ENCODE measurements around the gene FBXO2.

Gene FBXO2

DNA sequence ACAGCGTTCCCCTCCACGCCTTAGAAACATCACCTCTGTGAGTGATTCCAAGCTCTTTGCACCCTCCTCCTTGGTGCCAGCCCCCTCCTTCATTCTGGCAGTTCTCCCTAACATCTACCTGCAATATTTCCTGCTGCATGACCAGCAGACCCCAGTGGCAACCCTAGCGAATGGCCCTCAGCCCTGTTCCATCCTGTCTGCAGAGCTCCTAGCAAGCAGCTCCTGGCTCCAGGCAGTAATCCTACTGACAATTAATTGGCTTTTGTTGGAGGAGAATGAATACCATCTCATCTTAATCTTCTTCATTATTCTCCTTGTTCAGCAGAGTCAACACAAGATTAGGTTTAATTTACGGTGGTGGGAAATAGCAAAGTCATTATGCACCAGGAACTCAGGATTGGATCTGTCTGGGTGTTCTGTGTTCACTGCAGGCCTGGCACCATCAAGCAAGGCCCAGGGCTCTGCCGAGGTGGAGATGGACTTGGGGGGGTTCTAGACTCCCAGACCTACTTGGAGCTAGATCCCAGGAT, 12.4 kb downstream of the FBXO2 start:
- TF ChIP-seq CSDC2 (CRISPR knock-in tag; IDR thresholded peaks at IDR 0.05), result no peak
- TF ChIP-seq, protein P1, sequence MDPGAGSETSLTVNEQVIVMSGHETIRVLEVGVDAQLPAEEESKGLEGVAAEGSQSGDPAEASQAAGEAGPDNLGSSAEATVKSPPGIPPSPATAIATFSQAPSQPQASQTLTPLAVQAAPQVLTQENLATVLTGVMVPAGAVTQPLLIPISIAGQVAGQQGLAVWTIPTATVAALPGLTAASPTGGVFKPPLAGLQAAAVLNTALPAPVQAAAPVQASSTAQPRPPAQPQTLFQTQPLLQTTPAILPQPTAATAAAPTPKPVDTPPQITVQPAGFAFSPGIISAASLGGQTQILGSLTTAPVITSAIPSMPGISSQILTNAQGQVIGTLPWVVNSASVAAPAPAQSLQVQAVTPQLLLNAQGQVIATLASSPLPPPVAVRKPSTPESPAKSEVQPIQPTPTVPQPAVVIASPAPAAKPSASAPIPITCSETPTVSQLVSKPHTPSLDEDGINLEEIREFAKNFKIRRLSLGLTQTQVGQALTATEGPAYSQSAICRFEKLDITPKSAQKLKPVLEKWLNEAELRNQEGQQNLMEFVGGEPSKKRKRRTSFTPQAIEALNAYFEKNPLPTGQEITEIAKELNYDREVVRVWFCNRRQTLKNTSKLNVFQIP (CRISPR knock-in tag; IDR thresholded peaks at IDR 0.05; ENCODE audit: borderline replicate concordance, low read depth), result no peak
- TF ChIP-seq PPARA (CRISPR knock-in tag; IDR thresholded peaks at IDR 0.05; ENCODE audit: borderline replicate concordance), result no peak
- no peak for TF ChIP-seq SNAI2 (CRISPR knock-in tag; IDR thresholded peaks at IDR 0.05)
- no peak for TF ChIP-seq RARB (CRISPR knock-in tag; IDR thresholded peaks at IDR 0.05)
- TF ChIP-seq GLIS3 (CRISPR knock-in tag; IDR thresholded peaks at IDR 0.05), result no peak
- TF ChIP-seq ZNF70 (CRISPR knock-in tag; IDR thresholded peaks at IDR 0.05), result no peak
- no peak for TF ChIP-seq TOX (CRISPR knock-in tag; IDR thresholded peaks at IDR 0.05; ENCODE audit: borderline replicate concordance)
- TF ChIP-seq, protein P2, sequence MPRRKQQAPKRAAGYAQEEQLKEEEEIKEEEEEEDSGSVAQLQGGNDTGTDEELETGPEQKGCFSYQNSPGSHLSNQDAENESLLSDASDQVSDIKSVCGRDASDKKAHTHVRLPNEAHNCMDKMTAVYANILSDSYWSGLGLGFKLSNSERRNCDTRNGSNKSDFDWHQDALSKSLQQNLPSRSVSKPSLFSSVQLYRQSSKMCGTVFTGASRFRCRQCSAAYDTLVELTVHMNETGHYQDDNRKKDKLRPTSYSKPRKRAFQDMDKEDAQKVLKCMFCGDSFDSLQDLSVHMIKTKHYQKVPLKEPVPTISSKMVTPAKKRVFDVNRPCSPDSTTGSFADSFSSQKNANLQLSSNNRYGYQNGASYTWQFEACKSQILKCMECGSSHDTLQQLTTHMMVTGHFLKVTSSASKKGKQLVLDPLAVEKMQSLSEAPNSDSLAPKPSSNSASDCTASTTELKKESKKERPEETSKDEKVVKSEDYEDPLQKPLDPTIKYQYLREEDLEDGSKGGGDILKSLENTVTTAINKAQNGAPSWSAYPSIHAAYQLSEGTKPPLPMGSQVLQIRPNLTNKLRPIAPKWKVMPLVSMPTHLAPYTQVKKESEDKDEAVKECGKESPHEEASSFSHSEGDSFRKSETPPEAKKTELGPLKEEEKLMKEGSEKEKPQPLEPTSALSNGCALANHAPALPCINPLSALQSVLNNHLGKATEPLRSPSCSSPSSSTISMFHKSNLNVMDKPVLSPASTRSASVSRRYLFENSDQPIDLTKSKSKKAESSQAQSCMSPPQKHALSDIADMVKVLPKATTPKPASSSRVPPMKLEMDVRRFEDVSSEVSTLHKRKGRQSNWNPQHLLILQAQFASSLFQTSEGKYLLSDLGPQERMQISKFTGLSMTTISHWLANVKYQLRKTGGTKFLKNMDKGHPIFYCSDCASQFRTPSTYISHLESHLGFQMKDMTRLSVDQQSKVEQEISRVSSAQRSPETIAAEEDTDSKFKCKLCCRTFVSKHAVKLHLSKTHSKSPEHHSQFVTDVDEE (CRISPR knock-in tag; IDR thresholded peaks at IDR 0.05), result no peak
- no peak for TF ChIP-seq OSR1 (CRISPR knock-in tag; IDR thresholded peaks at IDR 0.05)
- TF ChIP-seq ZNF565 (CRISPR knock-in tag; conservative IDR thresholded peaks at IDR 0.05; ENCODE audit: low read depth), result no peak
- no peak for TF ChIP-seq ARNTL (CRISPR knock-in tag; IDR thresholded peaks at IDR 0.05; ENCODE audit: borderline replicate concordance, low read depth)
- no peak for ATAC-seq

DNA sequence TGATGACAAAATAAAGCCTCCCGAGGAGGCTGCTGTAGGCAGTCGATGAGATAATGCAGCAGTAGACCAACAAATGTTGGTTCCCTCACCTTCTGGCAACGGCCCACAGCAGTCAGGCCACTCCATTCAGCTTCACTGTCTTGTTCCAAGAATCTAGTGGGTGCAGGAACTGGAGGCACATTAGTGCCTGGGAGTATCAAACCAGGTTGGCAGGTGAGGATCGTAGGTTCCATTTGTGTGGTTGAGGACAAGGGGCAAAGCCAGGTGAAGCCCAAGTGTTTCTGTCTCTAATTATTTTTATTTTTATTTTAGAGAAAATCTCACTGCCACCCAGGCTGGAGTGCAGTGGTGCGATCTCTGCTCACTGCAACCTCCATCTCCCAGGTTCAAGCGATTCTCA, 13.3 kb downstream of the FBXO2 start:
- ATAC-seq, result no peak
- TF ChIP-seq ZNF565 (CRISPR knock-in tag; conservative IDR thresholded peaks at IDR 0.05; ENCODE audit: low read depth) (no peak), ISL1 (CRISPR knock-in tag; IDR thresholded peaks at IDR 0.05) (no peak), TOX (CRISPR knock-in tag; IDR thresholded peaks at IDR 0.05; ENCODE audit: borderline replicate concordance) (no peak), GLIS3 (CRISPR knock-in tag; IDR thresholded peaks at IDR 0.05) (no peak), SNAI2 (CRISPR knock-in tag; IDR thresholded peaks at IDR 0.05) (no peak)

DNA sequence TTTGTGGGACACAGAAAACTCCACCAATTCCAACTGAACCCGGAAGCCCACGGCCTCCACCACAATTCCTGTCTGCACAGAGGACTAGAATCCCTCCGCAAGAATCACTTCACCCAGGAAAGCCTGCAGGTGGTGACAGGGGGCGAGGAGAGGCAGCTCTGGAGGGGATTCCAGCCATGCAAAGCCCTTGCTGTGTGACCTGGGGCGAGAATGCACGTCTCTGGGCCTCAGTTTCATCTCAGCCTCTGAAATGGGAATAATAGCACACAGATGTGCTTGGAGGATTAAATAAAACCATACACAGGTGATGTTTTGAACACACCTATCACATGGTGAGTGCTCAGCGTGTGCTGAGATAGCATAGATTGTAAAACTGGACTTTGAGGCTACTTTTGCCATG, 14.1 kb downstream of the FBXO2 start:
- TF ChIP-seq ESRRG (CRISPR knock-in tag; IDR thresholded peaks at IDR 0.05), result no peak
- no peak for TF ChIP-seq ISL1 (CRISPR knock-in tag; IDR thresholded peaks at IDR 0.05)
- ATAC-seq, result no peak

DNA sequence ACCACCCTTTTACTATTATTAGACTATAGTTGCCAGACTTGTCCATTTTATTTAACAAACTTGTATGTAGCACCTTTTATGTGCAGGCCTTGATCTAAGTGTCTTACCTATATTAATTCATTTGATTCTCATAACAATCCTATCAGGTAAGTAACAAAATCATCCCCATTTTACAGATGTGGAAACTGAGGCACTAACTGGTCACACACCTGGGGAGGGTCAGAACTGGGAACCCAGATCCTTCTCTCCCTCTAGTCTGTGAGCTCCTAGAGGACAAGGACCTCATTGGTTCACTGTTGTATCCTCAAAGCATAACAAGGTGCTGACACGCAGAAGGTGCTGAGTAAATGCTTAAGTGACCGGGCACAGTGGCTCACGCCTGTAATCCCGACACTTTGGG, 14.9 kb downstream of the FBXO2 start:
- no peak for ATAC-seq
- TF ChIP-seq, protein P3, sequence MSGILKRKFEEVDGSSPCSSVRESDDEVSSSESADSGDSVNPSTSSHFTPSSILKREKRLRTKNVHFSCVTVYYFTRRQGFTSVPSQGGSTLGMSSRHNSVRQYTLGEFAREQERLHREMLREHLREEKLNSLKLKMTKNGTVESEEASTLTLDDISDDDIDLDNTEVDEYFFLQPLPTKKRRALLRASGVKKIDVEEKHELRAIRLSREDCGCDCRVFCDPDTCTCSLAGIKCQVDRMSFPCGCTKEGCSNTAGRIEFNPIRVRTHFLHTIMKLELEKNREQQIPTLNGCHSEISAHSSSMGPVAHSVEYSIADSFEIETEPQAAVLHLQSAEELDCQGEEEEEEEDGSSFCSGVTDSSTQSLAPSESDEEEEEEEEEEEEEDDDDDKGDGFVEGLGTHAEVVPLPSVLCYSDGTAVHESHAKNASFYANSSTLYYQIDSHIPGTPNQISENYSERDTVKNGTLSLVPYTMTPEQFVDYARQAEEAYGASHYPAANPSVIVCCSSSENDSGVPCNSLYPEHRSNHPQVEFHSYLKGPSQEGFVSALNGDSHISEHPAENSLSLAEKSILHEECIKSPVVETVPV (CRISPR knock-in tag; IDR thresholded peaks at IDR 0.05), result no peak
- TF ChIP-seq ESRRG (CRISPR knock-in tag; IDR thresholded peaks at IDR 0.05) (no peak), ARNTL (CRISPR knock-in tag; IDR thresholded peaks at IDR 0.05; ENCODE audit: borderline replicate concordance, low read depth) (no peak), GLIS3 (CRISPR knock-in tag; IDR thresholded peaks at IDR 0.05) (no peak), ZNF70 (CRISPR knock-in tag; IDR thresholded peaks at IDR 0.05) (no peak)
- TF ChIP-seq, protein P1 (CRISPR knock-in tag; IDR thresholded peaks at IDR 0.05; ENCODE audit: borderline replicate concordance, low read depth), result no peak

DNA sequence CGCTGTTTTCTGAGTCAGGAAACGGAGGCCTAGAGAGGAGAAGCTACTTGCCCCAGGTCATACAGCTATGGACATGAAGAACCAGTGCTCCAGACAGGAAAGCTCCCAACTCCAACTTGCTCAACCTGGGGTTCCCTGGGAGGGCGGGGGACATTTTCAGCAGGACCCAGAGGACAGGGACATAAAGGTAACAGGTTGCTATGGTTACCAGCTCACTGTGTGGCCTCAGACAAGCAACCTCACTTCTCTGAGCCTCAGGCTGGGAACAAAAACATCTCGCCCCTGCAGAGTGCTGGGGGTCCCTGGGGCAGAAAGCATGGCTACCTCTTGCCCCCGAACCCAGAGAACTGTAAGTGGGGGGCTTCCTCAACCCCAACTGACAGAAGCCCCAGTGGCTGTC, 16.1 kb downstream of the FBXO2 start:
- no peak for ATAC-seq

More for the DNA sequence above, 16.1 kb downstream of the FBXO2 start:
- no peak for TF ChIP-seq RARB (CRISPR knock-in tag; IDR thresholded peaks at IDR 0.05)
